Heart right ventricle (tissue), 16 donors: ENCODE data around the gene DOCK9. TPM values are rescaled to one million over a fixed set of nuclear protein-coding genes. Genes with fewer than 3 reads are reported as not detected.

ENCODE experiments used
- ATAC-seq, 8 donors: fragments of 200-7000 bp; cut with Tn5 transposase; one replicate each; pipeline ENCODE4 v1.9.1; 2020; ENCODE audit warnings: mild to moderate bottlenecking in 8 of 8, moderate library complexity in 8 of 8, moderate number of reproducible peaks in 1 of 8
- DNase-seq, 2 donors: peaks; one replicate each; pipeline ENCODE4 v3.0.0-alpha.2; 2020
- H3K27ac ChIP-seq, 10 donors: fragments of 200-600 bp; sonication (generic) in 2 of 10; one replicate each; pipeline versions ENCODE4 v1.5.0 to v1.8.0; 2020 to 2022; ENCODE audit warnings: mild to moderate bottlenecking in 3 of 10
- H3K27me3 ChIP-seq, 7 donors: fragments of 200-600 bp; one replicate each; pipeline ENCODE4 v1.8.0; 2021 to 2022; ENCODE audit warnings: mild to moderate bottlenecking in 2 of 7
- H3K36me3 ChIP-seq, 9 donors: fragments of 200-600 bp; sonication (generic) in 1 of 9; one replicate each; pipeline versions ENCODE4 v1.5.0 to v1.8.0; 2020 to 2022; ENCODE audit warnings: mild to moderate bottlenecking in 2 of 9
- H3K4me1 ChIP-seq, 9 donors: fragments of 200-600 bp; sonication (generic) in 1 of 9; one replicate each; pipeline versions ENCODE4 v1.5.0 to v1.8.0; 2020 to 2022; ENCODE audit warnings: mild to moderate bottlenecking in 4 of 9
- H3K4me3 ChIP-seq, 10 donors: fragments of 200-600 bp; sonication (generic) in 2 of 10; one replicate each; pipeline versions ENCODE4 v1.5.0 to v1.8.0; 2020 to 2022; ENCODE audit warnings: mild to moderate bottlenecking in 7 of 10, moderate library complexity in 2 of 10
- H3K9me3 ChIP-seq, 11 donors: fragments of 200-600 bp in 10 of 11; sonication (generic) in 2 of 11; one replicate each; pipeline versions ENCODE4 v1.5.0 to v1.8.0; 2013 to 2022; ENCODE audit warnings: mild to moderate bottlenecking in 2 of 11, control low read depth in 1 of 11, moderate library complexity in 1 of 11
- CTCF ChIP-seq, 9 donors: fragments of 200-600 bp; sonication (generic) in 2 of 9; IDR thresholded peaks; one replicate each; pipeline versions ENCODE4 v1.5.0 to v1.8.0; 2021 to 2022; ENCODE audit warnings: antibody characterized with exemption in 9 of 9, mild to moderate bottlenecking in 5 of 9, moderate library complexity in 1 of 9
- WGBS, 2 donors: extraction: QIAGEN DNeasy Blood & Tissue Kit; methylation state at CpG; one replicate each; pipeline ENCODE4 v1.1.7; 2013; ENCODE audit warnings: inconsistent platforms in 1 of 2; 5-methylcytosine and 5-hydroxymethylcytosine counted together
- intact Hi-C, 10 donors: fragments of 100-400 bp; cut with DNase I; formaldehyde crosslinking; loops; one replicate each; pipeline versions ENCODE4 v1.11.1 to v1.14.2; 2022
- polyA plus RNA-seq, 2 donors: library from polyadenylated mRNA; stranded (reverse); fragments of 200-250 nt; gene quantifications; one replicate each; pipeline ENCODE4 v1.2.3, GENCODE V29; 2013
- total RNA-seq, 10 donors: library from RNA; stranded (reverse); fragmentation: NEBNext Ultra II Directional in 3 of 10; extraction: Animal tissue kit (Norgen Biotek cat#: 25700) in 3 of 10; gene quantifications; one replicate each; pipeline versions ENCODE4 v1.2.1 to v1.2.4, GENCODE V29; 2021 to 2023
- donor health status: Arrhythmogenic right ventricular cardiomyopathy.
- donor health status: ischemic (EF 13 %, LVEDD 7.1; RV severe dilation, severe dysfunction).
- donor health status: healthy with polysubstance abuse.
- donor health status: DM: no; HTN: yes; CAD: no.
- donor health status: DM: no; HTN: no; CAD: no.
- donor health status: ischemic (EF 25% LVEDD 6.9; RV normal size, moderate dysfunction).
- donor health status: ischemic (EF 25% LVEDD 5.7; RV mildly dilated, moderate dysfunction).
- donor health status: healthy.
- donor health status: DM: yes; HTN: yes; CAD: no.
- donor health status: Ischemic cardiomyopathy.
- donor health status: ischemic (EF 35%, LVEDD 5.7; RV mildly dilated, moderate dysfunction).
- donor health status: nonischemic (EF 11% LVEDD 7.7; RV severe dilation, severe dysfunction).
- donor health status: DM: yes; HTN: yes; CAD: no.
- donor health status: PGD.
- donor health status: ischemic (EF 29% LVEDD 5.4; RV normal size, mild dysfunction).
- donor health status: nonischemic (EF 23%, LVEDD 6.1; RV moderate dilation, normal function).

DOCK9 gene
- total and polyA plus RNA-seq, 12 donors, result 31.6 to 73.7 (median 43.4) TPM

- ATAC-seq, result no peak
- Histone ChIP-seq H3K27ac (no peak overlapping the region), H3K27me3 (peaks cover 0 to 15% (median 0%) of the 10 kb centered on the region in 7 donors), H3K9me3 (peaks cover 0 to 4% (median 0%) of the 10 kb centered on the region in 11 donors), H3K36me3 (no peaks in the 10 kb centered on the region), H3K4me3 (no peak overlapping the region), H3K4me1 (no peaks in the 10 kb centered on the region)
- intact Hi-C loops, result no loop called here
- no peak for TF ChIP-seq CTCF (IDR thresholded peaks at IDR 0.05)
- 54 to 63% methylated on average over 5 of the region's 5 CpGs for WGBS, 2 donors
- DNase-seq, result no peak
These were observed 195.2 kb downstream of the DOCK9 start for GRCh38 chr13:98782654-98783053.

DNA sequence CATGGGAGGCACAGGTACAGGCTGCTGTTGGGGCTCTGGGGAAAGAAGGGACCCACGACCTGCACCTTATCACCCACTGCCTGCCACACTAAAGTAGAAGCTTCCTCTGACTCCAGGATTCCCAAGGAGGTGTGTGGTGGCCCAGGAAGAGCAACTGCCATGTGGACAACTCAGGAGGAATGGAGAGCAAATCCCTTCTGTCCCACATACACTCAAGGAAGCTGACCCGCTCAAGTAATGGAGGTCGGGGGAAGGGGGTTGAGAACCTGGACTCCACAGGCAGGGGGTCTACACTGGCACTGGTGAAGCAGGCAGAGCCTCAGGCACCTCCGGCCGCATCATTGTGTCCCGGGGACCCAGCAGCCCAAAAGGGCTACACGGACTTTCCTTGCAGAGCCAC is 196.0 kb downstream of the DOCK9 start:
- no peak for TF ChIP-seq CTCF (IDR thresholded peaks at IDR 0.05)
- H3K27me3 ChIP-seq, result peaks cover 0 to 16% (median 0%) of the 10 kb centered on the region in 7 donors
- ATAC-seq, result no peak
- no peak overlapping the region for H3K4me3 ChIP-seq
- intact Hi-C loops, result no loop called here
- no peaks in the 10 kb centered on the region for H3K36me3 ChIP-seq
- no peaks in the 10 kb centered on the region for H3K4me1 ChIP-seq
- H3K27ac ChIP-seq, result no peak overlapping the region
- peaks cover 0 to 4% (median 0%) of the 10 kb centered on the region in 11 donors for H3K9me3 ChIP-seq
- 85 to 86% methylated on average over 7 of the region's 7 CpGs for WGBS, 2 donors
- no peak for DNase-seq

- WGBS, 2 donors, result 84% methylated on average over 11 of the region's 11 CpGs
- peaks cover 0 to 4% (median 0%) of the 10 kb centered on the region in 11 donors for H3K9me3 ChIP-seq
- intact Hi-C loops, result no loop called here
These were observed 196.4 kb downstream of the DOCK9 start for GRCh38 chr13:98781470-98781869.

GRCh38 chr13:98781045-98781444 is 196.8 kb downstream of the DOCK9 start:
- DNase-seq (no peak), ATAC-seq (no peak)
- H3K9me3 ChIP-seq, result peaks cover 0 to 4% (median 0%) of the 10 kb centered on the region in 11 donors
- intact Hi-C loops, result no loop called here
- H3K4me3 ChIP-seq, result no peak overlapping the region
- TF ChIP-seq CTCF (IDR thresholded peaks at IDR 0.05), result no peak
- no peak overlapping the region for H3K27ac ChIP-seq
- peaks cover 0 to 16% (median 0%) of the 10 kb centered on the region in 7 donors for H3K27me3 ChIP-seq
- WGBS, 2 donors, result 86% methylated on average over 11 of the region's 11 CpGs
- H3K4me1 ChIP-seq, result no peaks in the 10 kb centered on the region
- H3K36me3 ChIP-seq, result no peaks in the 10 kb centered on the region

More at GRCh38 chr13:98781470-98781869, 196.4 kb downstream of the DOCK9 start:
- no peak overlapping the region for H3K27ac ChIP-seq
- no peak for TF ChIP-seq CTCF (IDR thresholded peaks at IDR 0.05)
- no peaks in the 10 kb centered on the region for H3K36me3 ChIP-seq
- peaks cover 0 to 16% (median 0%) of the 10 kb centered on the region in 7 donors for H3K27me3 ChIP-seq
- no peak for DNase-seq
- H3K4me3 ChIP-seq, result no peak overlapping the region
- ATAC-seq, result no peak
- H3K4me1 ChIP-seq, result no peaks in the 10 kb centered on the region
